OCI-LY7 (cell line): ENCODE results near the gene FSIP1.

Experiments
- CTCF ChIP-seq: fragments of 200-600 bp; sonication (generic); conservative IDR thresholded peaks from 2 replicates; pipeline ENCODE4 v1.5.1; 2014; ENCODE audit warnings: mild to moderate bottlenecking, antibody characterized with exemption, low read length, moderate library complexity, mixed read lengths
- EZH2phosphoT487 ChIP-seq: fragments of 200-600 bp; sonication (generic); IDR thresholded peaks from 2 replicates; pipeline ENCODE4 v1.6.1; 2018; ENCODE audit warnings: low read depth, borderline replicate concordance, mild to moderate bottlenecking, mixed run types, antibody characterized with exemption, low read length, moderate library complexity, mixed read lengths

- TF ChIP-seq CTCF = no peak
- no peak for TF ChIP-seq EZH2phosphoT487
Measured at GRCh38 chr15:39552556-39552955, 230.1 kb downstream of the FSIP1 start.
